ENCODE data around the gene MTCL3.

Gene MTCL3

GRCh38 chr6:127446356-127446755 is 72.8 kb downstream of the MTCL3 start:
- DNase-seq (no peak), ATAC-seq (ENCODE audit: low read depth) (no peak)
- ChIA-PET CTCF (no interaction called here), POLR2A (no interaction called here)
- Mint-ChIP-seq H3K4me3 (no peak overlapping the region), H3K4me1 (no peaks in the 10 kb centered on the region), H3K9me3 (no peaks in the 10 kb centered on the region), H3K36me3 (ENCODE audit: low read depth) (no peaks in the 10 kb centered on the region), H3K27me3 (peaks cover 8% of the 10 kb centered on the region), H3K27ac (no peak overlapping the region)
- intact Hi-C loops (cut with micrococcal nuclease) = no loop called here
- TF ChIP-seq, protein P1, sequence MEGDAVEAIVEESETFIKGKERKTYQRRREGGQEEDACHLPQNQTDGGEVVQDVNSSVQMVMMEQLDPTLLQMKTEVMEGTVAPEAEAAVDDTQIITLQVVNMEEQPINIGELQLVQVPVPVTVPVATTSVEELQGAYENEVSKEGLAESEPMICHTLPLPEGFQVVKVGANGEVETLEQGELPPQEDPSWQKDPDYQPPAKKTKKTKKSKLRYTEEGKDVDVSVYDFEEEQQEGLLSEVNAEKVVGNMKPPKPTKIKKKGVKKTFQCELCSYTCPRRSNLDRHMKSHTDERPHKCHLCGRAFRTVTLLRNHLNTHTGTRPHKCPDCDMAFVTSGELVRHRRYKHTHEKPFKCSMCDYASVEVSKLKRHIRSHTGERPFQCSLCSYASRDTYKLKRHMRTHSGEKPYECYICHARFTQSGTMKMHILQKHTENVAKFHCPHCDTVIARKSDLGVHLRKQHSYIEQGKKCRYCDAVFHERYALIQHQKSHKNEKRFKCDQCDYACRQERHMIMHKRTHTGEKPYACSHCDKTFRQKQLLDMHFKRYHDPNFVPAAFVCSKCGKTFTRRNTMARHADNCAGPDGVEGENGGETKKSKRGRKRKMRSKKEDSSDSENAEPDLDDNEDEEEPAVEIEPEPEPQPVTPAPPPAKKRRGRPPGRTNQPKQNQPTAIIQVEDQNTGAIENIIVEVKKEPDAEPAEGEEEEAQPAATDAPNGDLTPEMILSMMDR (IDR thresholded peaks at IDR 0.05) = no peak

- Mint-ChIP-seq H3K4me1 (no peaks in the 10 kb centered on the region), H3K27ac (no peak overlapping the region), H3K9me3 (no peaks in the 10 kb centered on the region), H3K4me3 (no peak overlapping the region), H3K27me3 (peaks cover 13% of the 10 kb centered on the region), H3K36me3 (ENCODE audit: low read depth) (no peaks in the 10 kb centered on the region)
- ChIA-PET CTCF (no interaction called here), POLR2A (no interaction called here)
- no peak for DNase-seq
- ATAC-seq (ENCODE audit: low read depth) = no peak
- intact Hi-C loops (cut with micrococcal nuclease) = no loop called here
- TF ChIP-seq, protein P1 (IDR thresholded peaks at IDR 0.05) = no peak
Observed at GRCh38 chr6:127441881-127442280, 77.3 kb downstream of the MTCL3 start.

GRCh38 chr6:127439718-127440117 is 79.4 kb downstream of the MTCL3 start:
- Mint-ChIP-seq H3K27me3 (peaks cover 13% of the 10 kb centered on the region), H3K4me1 (no peaks in the 10 kb centered on the region), H3K9me3 (no peaks in the 10 kb centered on the region), H3K4me3 (no peak overlapping the region), H3K27ac (no peak overlapping the region), H3K36me3 (ENCODE audit: low read depth) (no peaks in the 10 kb centered on the region)
- TF ChIP-seq, protein P1 (IDR thresholded peaks at IDR 0.05) = no peak
- CTCF ChIA-PET = no interaction called here
- intact Hi-C loops (cut with micrococcal nuclease) = no loop called here
- DNase-seq = no peak
- no peak for ATAC-seq (ENCODE audit: low read depth)
- POLR2A ChIA-PET = no interaction called here

DNA sequence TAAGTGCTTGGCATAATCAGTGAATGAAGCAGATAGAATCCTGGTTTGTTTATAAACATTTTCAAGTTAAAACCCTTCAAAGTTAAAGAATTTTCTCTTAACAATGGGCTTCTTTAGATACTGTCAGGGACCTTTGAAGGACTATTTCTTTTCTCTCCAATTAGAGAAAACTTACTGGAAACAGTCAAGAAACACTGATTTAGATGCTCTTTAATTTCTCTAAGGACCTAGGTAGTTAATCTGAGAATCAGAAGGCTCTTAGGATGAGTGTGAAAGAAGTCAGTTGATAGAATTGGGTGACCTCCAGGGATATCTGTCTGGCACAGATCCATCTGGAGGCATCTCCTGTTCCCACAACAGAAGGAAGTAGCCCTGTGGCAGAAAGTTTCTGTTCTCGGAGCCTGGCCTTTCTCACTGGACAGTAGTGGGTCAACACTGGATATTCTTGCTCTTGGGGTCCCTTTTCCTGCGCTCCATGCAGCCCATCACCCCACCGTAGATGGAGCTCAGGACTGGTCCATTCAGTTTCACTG is 82.5 kb downstream of the MTCL3 start:
- H3K27me3 Mint-ChIP-seq = peaks cover 5% of the 10 kb centered on the region
- no peaks in the 10 kb centered on the region for H3K9me3 Mint-ChIP-seq
- DNase-seq = no peak
- H3K4me1 Mint-ChIP-seq = no peaks in the 10 kb centered on the region
- ChIA-PET CTCF (no interaction called here), POLR2A (no interaction called here)
- H3K27ac Mint-ChIP-seq = no peak overlapping the region
- no peak for ATAC-seq (ENCODE audit: low read depth)
- no peak overlapping the region for H3K4me3 Mint-ChIP-seq
- intact Hi-C loops (cut with micrococcal nuclease) = no loop called here
- H3K36me3 Mint-ChIP-seq (ENCODE audit: low read depth) = no peaks in the 10 kb centered on the region
- TF ChIP-seq, protein P1 (IDR thresholded peaks at IDR 0.05) = no peak

- Mint-ChIP-seq H3K27me3 (peaks cover under 1% of the 10 kb centered on the region), H3K9me3 (no peaks in the 10 kb centered on the region), H3K27ac (no peak overlapping the region), H3K4me3 (no peak overlapping the region), H3K36me3 (ENCODE audit: low read depth) (no peaks in the 10 kb centered on the region), H3K4me1 (no peaks in the 10 kb centered on the region)
- ChIA-PET CTCF (no interaction called here), POLR2A (no interaction called here)
- DNase-seq (no peak), ATAC-seq (ENCODE audit: low read depth) (no peak)
- TF ChIP-seq, protein P1 (IDR thresholded peaks at IDR 0.05) = no peak
- intact Hi-C loops (cut with micrococcal nuclease) = no loop called here
Observed at GRCh38 chr6:127435626-127436220, 83.4 kb downstream of the MTCL3 start.

All from activated B cell treated with CpG ODN at 0.5 μM for 24 hours (primary cell).